Activated CD4-positive, alpha-beta T cell treated with anti-CD3 and anti-CD28 coated beads, Interleukin-2, amount 50 U/mL, for 4 hours (primary cell): ENCODE data around the gene GLRA1.
"Not testable (repeated sequence)": the region's sequence is repeated elsewhere in the genome, so short reads cannot be mapped to it uniquely, and the experiment has no call there.

Source experiments
- DNase-seq, 2 experiments: peaks; one replicate each; pipeline ENCODE4 v3.0.0-alpha.2; 2020

GLRA1 gene

GRCh38 chr5:151811593-151812321 is 112.9 kb downstream of the GLRA1 start:
- DNase-seq = no peak

- no peak for DNase-seq
Measured at GRCh38 chr5:151810897-151811296, 113.8 kb downstream of the GLRA1 start.

- DNase-seq = no peak
Measured at GRCh38 chr5:151810449-151810848, 114.2 kb downstream of the GLRA1 start.

GRCh38 chr5:151808451-151809169 is 116.0 kb downstream of the GLRA1 start:
- DNase-seq = no peak

- no peak for DNase-seq
Measured at GRCh38 chr5:151805414-151806223, 119.0 kb downstream of the GLRA1 start.

- no peak for DNase-seq
Measured at GRCh38 chr5:151800532-151800931, 124.1 kb downstream of the GLRA1 start.

GRCh38 chr5:151799407-151799806 is 125.2 kb downstream of the GLRA1 start:
- no peak for DNase-seq

GRCh38 chr5:151798674-151799073 is 126.0 kb downstream of the GLRA1 start:
- no peak for DNase-seq

DNA sequence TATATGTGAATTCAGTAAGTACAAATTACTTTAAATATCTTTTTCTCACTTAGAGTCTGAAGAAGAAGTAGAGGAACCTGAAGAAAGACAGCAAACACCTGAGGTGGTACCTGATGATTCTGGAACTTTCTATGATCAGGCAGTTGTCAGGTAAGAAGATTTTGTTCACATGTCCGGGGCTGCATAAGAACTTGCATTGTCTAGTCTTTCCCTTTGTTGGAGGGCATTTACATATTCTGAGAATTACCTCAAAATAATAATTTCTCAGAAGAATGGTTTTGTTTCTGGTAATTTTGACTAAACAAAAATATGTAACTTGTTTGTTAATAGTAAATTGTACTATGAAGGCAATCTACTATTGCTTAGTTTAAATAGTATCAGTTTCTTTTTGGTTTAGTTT is 129.2 kb downstream of the GLRA1 start:
- no peak for DNase-seq

DNA sequence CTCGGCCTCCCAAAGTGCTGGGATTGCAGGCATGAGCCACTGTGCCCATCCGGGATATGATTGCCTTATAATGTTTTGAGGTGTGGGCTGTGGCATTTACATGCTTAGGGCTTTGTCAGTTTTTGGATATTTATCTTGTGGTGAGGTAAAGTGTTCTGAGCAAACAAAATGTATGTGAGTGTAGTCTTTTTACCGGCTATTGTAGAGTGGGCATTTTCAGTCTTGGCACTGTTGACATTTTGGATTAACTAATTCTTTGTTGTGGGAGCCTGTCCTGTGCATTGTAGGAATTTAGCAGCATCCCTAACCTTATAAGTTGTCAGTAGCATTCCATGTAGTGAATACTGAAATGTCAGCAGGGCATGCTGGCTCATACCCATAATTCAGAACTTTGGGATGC is 131.3 kb downstream of the GLRA1 start:
- DNase-seq = no peak

- DNase-seq = no peak
Measured at GRCh38 chr5:151787817-151788216, 136.8 kb downstream of the GLRA1 start.

- no peak for DNase-seq
Measured at GRCh38 chr5:151786468-151786867, 138.2 kb downstream of the GLRA1 start.

GRCh38 chr5:151784141-151784540 is 140.5 kb downstream of the GLRA1 start:
- DNase-seq = no peak

DNA sequence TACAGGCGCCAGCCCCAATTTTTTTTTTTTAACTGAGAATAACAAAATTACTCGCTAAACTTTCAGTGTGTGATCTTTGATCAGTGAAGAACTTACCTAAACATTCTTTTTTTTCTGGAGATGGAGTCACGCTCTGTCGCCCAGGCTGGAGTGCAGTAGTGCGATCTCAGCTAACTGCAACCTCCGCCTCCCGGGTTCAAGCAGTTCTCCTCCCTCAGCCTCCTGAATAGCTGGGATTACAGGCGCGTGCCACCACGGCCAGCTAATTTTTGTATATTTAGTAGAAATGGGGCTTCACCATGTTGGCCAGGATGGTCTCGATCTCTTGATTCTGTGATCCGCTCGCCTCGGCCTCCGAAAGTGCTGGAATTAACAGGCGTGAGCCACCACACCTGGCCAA is 141.0 kb downstream of the GLRA1 start:
- DNase-seq = not testable (repeated sequence)

DNA sequence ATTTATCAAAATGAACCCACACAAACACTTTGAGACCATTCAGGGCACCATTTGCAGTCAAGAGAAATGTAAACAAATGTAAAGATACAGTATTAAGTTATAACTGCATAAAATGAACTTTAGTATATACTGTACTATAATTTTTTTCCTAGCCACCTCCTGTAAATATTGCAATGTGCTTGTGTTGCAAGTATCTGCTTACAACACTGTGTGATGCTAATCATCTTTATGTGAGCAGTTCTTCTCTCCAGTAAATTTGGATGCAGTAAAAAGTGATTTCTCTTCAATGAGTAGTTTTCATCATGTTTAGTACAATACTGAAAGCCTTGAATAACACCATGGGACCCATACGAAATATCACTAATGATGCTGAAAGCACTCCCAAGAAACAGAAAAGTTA is 143.4 kb downstream of the GLRA1 start:
- no peak for DNase-seq

GRCh38 chr5:151780348-151780747 is 144.3 kb downstream of the GLRA1 start:
- DNase-seq = no peak

- DNase-seq = no peak
Measured at GRCh38 chr5:151779531-151780125, 145.0 kb downstream of the GLRA1 start.

DNA sequence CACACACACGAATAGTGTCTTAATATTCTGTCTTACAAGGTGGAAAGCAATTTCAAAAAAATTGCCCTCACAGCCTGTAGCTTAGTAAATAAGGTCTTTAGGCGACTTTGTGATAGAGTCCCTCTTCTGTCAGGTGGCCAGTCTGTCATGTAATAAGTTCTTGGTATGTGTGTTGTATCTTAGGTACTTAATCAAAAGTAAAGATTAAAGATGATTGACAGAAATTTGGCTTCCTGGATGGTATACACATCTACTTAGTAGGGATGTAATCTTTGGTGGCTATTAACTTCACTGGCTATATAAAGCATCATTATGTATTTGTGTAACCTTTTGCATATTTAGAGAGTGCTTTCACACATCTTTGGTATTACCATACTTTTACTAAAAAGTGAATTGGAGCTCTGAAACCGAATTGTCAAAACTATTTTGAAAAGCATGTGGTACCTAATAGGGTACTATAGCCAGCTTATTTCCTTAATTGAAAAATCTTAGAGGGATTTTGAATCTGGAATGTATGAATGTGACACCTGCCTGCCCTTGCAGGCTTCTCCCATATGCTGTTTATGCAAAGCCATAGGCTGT is 149.5 kb downstream of the GLRA1 start:
- no peak for DNase-seq

DNA sequence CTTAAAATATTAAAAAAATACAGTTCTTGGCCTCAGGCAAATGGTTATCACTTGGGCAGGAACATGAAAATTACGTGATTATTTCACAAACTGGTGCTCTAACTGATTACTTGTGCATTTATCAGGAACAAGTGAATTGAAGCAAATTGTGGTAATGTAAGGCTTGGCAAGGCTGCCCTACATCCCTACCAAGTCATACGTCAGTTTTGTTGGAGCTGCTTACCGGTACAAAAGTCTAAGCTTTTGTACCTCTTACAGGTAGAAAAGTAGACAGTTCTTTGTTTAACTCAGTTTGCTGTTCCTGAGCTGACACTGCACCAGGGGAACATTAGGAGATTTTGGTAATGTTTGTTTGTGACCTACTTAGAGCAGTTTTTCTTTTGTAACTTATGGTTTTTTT is 150.7 kb downstream of the GLRA1 start:
- no peak for DNase-seq

DNA sequence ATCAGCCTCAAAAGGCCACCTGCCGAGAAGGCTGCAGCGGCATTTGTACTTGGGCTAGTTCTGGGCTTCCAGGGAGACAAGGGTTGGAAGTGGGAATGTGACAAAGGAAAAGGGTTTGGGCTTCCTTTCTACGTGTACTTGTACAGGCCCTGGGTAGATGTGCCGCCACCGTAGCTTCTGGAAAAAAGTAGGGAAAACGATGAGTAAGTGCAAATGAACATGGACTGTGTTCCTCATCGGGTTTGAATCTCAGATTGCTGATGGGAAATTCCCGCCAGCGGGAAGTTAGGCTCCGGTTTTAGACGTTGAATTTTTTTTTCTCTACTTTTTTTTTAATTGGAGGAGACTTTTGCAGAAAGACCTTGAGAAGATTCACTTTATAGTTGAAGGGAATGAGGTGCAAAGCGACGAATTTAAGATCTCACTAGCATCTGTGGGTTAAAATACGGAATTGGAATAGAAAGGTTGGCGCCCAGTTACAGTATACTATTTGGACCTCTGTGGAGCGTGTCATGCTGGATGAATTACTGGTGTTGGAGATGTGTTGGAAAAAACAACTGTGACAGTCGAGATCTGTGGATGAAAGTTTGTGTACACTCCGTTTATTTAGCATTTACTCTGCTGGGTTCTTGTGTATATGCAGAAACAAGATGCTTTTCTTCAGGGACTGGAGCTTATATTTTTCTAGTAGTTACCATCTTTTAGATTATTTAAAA is 151.6 kb downstream of the GLRA1 start:
- DNase-seq = no peak
